Retina (tissue), 1 donor: ENCODE results near the gene MSRB1.
"Not testable (repeated sequence)": the region's sequence is repeated elsewhere in the genome, so short reads cannot be mapped to it uniquely, and the experiment has no call there.

Experiments used
- DNase-seq: peaks from one replicate; pipeline ENCODE4 v3.0.0-alpha.2; 2016

Gene MSRB1

DNA sequence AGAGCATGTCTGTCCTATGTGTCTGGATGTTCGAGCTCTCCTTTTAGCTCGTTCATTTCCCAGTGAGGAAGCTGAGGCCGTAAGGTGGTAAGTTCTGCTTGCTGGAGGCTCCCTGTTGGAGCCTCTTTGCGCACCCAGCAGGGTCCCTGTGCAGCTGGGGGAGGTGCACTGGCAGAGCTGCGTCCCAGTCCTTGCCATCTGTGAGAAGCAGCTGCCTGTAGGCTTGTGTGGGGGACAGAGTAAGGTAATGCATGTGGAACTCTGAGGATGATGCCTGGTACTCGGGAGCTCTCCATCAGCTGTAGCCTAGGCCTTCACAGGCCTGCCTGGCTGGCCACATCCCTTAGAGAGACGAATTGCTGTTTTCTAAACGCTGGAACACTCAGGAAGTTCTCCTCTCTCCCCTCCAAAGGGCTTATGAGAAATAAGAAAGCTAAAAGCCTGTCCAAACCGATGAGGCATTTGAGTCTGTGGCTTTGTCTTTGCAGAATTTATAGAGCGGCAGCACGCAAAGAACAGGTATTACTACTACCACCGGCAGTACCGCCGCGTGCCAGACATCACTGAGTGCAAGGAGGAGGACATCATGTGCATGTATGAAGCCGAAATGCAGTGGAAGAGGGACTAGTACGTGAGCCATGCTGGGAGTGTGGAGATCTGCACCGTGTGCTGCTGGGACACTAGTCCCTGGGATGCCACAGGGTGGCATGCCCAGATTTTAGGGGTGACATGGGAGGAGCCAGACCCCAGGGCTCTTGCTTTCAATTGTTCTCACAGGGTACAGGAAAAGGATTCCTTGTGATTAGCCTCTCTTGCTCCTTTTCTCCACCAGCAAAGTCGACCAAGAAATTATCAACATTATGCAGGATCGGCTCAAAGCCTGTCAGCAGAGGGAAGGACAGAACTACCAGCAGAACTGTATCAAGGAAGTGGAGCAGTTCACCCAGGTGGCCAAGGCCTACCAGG, 17.9 kb upstream of the MSRB1 start:
- no peak for DNase-seq

DNA sequence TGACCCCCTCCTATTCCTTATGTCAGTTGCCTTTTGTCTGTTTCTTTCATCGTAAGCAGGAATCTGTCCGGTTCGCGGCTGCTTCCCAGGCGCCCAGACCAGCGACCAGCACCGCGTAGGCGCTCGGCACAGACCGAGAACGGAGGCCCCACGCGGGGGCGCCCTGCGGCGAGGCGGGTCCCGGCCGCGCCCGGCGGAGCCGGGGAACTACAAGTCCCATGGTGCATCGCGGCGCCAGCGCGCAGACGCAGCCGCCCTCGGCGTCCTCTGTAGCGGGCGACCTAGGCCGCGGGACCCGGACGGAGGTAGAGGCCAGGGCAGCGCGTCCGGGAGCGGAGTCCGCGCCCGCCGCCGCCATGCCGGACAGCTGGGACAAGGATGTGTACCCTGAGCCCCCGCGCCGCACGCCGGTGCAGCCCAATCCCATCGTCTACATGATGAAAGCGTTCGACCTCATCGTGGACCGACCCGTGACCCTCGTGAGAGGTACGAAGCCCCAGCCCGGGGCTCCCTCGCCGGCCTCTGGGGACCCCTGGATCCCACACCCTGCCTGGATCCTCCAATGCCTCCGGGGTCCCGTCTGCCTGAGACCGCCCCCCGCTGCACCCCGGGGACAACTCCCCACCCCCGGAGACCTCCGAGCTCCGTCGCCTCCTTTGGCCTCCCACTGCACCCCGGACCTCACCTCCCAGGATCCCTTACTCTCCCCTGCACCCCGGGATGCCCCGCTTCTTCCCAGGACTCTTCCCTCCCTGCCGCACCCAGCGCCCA, 16.5 kb upstream of the MSRB1 start, which contains the start of gene NDUFB10:
Gene NDUFB10, plus strand, starts transcription at position 270 of the 771 bp plus-strand sequence. Its CDS starts 87 bp downstream, at position 357.
- DNase-seq, result peak; percentile 97

DNA sequence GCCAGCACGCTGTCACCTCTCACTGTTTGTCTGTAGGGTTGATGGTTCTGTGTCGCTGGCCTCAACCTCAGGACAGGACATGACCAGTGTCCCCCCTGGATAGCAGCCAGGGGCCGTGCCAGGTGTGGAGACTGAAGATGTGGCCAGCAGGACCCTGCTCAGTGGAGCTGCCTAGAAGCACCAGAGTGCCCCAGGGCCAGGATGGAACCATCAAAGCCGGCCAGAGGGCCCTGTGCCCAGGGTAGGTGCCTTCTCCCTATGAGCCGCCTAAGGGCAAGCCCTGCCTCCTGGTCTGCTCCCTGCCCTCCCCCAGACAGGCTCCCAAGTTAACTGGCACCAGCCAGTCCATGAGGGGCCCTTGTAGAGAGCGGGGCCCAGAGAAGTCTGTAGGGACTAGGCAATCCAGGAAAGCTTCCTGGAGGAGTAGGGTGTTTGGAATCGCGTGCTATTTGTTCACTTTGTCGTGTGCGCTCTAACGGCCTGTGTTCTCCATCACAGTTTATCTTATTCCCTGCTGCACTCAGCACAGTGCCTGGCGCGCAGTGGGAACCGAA, 15.8 kb upstream of the MSRB1 start:
- DNase-seq, result no peak

DNA sequence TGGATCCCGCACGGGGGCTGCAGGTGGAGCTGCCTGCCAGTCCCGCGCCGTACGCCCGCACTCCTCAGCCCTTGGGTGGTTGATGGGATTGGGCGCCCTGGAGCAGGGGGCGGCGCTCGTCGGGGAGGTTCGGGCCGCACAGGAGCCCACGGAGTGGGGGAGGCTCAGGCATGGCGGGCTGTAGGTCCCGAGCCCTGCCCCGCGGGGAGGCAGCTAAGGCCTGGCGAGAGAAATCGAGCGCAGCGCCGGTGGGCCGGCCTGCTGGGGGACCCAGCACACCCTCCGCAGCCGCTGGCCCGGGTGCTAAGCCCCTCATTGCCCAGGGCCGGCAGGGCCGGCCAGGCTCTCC, 15.1 kb upstream of the MSRB1 start:
- DNase-seq, result not testable (repeated sequence)

DNA sequence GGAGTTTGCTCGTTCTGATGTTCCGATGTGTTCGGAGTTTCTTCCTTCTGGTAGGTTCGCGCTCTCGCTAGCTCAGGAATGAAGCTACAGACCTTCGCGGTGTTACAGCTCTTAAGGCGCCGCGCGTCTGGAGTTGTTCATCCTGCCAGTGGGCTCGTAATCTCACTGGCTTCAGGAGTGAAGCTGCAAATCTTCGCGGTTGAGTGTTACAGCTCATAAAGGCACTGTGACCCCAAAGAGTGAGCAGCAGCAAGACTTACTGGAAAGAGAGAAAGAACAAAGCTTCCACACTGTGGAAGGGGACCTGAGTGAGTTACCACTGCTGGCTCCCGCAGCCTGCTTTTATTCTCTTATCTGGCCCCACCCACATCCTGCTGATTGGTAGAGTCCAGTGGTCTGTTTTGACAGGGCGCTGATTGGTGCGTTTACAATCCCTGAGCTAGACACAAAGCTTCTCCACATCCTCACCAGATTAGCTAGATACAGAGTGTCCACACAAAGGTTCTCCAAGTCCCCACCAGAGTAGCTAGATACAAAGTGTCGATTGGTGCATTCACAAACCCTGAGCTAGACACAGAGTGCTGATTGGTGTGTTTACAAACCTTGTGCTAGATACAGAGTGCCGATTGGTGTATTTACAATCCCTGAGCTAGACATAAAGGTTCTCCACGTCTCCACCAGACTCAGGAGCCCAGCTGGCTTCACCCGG, 14.6 kb upstream of the MSRB1 start:
- not testable (repeated sequence) for DNase-seq

DNA sequence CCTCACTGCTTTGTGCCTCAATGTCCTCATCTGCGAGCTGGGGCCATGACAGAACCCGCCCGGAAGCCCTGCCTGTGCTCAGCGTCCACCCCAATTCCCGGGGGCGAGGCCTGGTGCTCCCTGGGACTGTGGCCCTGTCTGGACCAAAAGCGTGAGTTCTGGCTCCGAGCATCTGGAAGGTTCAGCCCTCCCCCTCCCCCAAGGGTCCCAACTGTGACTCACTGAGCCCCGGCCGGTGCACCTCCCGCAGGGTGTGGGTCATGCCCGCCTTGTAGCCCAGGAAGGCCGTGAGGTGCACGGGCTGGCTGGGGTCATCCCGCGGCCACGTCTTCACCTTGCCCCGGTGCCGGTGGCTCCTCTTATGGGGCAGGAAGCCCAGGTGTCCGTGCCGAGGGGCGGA, 10.7 kb upstream of the MSRB1 start:
- no peak for DNase-seq

DNA sequence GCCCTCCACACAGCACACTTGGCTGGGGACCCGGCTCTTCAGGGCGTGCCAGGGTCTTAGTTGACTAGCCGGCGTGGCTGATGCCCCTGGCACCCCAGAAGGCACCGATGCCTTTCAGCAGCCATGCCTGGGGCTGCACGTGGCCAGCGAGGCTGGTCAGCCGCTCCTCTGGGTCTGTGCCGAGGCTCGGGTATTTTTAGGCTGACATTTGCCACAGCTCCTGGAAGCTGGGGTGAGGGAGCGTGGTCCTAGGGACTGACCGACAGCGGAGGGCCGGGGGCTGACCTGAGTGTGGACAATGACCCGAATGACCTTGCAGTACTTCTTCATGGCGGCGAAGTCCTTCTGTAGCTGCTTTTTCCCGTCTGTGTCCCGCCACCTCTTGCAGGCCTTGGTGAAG, 7.6 kb upstream of the MSRB1 start:
- DNase-seq, result no peak

DNA sequence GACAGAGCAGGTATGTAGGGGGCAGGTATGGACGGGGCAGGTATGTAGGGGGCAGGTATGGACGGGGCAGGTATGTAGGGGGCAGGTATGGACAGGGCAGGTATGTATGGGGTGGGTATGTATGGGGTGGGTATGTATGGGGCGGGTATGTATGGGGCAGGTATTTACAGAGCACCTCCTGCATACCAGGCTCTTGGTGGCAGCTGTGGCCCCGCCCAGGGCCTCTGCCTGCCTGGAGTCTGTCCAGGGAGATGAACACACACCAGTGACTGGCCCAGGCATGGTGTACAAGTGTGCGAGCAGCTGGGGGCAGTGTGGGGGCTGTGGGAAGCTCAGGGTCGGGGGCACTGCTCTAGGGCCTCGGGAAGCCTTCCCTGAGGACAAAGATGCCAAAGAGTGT, 7.0 kb upstream of the MSRB1 start:
- no peak for DNase-seq

DNA sequence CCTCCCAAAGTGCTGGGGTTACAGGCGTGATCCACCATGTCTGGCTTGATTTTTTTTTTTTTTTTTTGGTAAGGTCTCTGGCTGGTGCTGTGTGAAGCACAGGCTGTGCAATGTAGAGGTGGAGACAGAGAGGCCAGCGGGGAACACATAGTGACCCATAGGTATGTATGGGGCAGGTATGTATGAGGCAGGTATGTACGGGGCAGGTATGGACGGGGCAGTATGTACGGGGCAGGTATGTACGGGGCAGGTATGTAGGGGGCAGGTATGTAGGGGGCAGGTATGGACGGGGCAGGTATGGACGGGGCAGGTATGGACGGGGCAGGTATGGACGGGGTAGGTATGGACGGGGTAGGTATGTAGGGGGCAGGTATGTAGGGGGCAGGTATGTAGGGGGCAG, 6.5 kb upstream of the MSRB1 start:
- no peak for DNase-seq

DNA sequence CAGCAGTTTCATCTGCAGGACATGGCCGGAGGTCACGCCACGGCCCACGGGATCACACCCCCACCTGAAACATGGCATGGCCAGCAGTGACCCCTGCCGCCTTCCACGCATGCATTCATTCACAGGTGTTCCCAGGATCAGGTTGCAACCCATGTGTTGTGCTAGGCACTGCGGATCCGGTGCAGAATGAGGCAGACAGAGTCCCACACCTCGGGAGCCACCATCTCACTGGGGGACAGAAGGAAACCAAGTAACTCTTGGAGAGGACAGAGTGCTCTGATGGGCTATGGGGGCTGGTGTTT, 4.3 kb upstream of the MSRB1 start:
- DNase-seq, result no peak

DNA sequence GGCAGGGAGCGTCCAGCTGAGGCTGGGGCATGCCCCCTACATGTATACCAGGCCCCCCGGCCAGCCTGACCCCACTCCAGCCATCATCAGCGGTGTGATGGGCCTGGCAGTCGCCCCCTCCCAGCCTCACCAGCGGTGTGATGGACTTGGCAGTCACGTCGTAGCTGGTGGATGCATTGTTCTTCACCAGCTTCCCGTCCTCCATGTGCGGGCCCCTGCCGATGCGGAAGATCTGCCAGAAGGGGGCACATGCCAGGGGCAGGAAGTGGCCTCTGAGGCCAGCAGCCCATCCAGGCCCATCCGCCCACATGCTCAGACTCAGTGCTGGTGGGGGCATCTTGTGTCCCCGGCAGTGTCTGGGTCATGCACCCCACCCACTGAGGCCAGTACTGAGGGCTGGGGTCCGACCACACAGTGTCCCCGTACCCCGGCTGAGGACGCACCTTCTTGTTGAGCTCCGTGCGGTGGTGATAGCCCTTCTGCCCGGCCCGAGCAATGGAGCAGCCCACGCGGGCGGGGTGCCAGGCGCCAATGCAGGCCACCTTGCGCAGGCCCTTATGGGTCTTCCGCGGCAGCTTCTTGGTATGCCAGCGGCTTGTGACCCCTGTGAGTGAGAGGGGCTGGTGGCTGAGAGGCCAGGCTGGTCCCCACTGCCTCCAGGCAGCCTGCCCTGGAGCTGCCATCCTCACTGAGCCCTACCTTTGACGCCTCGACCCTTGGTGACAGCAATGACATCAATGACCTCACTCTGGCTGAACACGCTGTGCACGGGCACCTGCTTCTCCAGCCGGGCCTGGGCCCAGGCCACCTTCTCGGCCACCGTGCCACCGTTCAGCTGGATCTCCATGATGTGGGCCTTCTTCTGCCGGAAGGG, 3.7 kb upstream of the MSRB1 start:
- DNase-seq, result no peak

DNA sequence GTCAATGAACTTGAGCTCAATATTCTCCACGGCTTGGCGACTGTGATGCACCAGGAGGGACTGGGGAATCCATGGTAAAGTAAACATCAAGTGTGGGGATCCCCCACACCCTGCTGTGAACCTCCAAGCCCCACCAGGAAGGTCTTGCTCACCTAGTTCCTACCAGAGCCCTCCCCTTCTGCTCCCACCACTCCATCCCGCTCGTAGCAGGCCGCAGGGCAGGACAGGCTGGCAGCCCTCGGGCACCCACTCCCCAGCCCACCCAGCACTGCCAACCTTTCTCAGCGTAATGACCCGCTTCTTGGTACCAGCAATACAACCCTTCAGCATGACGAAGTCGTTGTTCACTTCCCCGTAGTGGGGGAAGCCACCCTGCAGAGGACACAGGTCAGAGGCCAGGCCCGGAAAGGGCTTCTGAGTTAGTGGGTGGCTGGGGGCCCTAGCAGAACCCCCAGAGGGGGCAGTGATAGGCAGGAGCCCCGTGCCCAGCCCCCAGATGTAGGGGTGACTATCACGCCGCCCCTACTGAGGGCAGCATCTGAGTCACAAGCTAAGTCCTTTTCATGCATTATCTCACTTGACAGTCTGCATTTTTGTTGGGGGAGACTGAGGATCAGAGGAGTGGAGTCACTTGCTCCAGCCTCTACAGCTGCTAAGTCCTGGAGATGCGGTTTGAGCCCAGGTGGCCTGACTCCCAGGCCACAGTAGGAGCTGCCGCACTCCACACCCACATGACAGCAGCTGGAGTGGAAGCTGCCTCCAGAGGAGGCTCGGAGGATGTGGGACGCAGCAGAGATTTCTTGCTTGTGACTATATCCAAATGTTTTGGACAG, 2.8 kb upstream of the MSRB1 start:
- no peak for DNase-seq

DNA sequence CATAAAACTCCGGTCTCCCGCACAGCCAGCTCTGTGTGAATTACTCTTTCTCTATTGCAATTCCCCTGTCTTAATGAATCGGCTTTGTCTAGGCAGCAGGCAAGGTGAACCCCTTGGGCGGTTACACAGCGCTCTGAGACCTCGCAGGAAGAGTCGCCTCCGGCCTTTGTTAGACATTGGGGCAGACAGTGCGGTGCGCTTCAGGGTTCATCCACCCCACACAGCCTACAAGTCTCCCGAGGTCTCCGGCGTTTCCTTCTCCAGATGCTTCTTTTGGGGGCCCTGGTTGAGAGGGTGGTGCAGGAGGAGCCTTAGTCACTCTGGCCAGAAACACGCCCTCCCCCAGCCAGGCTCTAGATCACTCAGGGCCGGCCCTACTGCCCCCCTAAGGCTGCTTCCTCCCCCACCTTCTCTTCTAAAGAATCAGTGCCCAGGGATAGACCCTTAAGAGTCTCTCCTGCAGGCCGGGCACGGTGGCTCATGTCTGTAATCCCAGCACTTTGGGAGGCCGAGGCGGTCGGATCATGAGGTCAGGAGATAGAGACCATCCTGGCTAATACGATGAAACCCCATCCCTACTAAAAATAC, 1.7 kb upstream of the MSRB1 start:
- no peak for DNase-seq

DNA sequence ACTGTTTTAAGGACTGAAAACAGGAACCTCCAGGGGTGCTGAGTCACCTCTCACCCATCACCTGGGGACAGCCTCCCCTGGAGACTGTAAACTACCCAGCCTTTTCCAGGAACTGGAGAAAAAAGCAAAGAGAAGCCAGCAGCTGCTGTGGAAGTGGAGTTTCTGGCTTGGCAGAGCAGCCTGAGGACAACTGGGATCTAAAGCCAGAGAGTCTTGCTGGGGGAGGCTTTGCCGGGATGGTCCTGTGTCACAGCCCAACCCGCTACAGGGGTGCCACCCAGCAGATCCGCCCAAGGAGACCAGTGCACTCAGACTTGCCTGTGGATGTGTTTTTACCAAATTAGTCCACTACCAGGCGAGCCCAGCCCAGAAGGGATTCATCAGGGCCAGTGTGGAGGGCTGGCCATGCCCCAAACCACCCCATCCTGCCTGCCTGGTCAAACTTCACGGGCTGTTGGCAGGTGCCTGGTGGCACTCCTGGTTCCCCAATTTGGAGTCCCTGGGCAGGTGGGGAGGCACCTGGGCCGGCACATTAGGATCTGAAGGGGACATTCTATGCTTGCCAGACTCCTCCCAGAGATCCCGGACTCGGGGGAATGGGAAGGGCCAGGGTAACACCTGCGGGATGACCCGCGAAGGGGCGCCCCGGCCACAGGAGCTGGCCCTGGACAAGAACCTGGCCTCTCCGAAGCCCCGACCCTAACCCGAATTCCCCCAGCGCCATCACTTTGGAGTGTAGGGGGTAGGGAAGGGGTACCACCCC, 771 bp downstream of the MSRB1 start:
- DNase-seq, result no peak

DNA sequence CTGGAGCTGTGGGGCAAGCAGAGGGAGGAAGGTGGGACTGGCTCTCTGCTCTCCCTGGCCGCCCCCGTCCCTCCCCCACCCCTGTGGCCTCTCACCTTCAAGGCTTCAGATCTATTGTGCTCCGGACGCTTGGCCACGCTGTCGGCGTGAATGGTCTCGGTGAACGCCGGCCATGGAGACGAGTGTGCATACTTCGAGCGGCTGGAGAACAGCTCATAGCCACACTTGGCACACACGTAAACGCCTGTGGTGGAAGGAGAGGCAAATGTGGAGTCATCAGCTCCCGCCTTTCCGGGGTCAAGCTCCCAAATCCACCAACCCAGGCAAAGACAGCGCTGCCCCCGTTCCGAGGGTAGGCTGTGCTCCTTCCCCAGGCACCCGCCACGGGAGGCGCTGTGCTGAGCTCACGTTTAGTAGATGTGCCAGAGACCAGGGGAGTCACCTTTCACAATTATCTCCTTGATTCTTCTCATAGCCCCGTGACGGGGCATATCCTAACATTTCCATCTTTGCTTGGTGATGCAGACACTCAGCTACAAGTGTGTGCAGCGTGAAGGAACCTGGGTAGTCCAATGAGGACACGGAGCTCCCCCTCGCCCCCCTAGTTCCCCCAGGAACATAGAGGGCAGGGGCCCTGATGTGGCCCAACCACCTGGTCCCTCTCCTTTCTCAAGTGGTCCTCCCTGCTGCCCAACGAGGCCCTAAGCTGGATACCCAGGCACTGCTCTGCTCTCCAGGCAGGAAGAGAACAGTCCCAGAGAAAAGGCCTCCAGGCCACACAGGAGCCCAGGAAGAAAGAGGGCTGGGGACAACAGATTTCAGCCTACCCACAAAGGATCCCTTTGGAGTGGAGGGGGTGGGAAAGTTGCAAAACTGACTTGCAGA, 1.6 kb downstream of the MSRB1 start:
- DNase-seq, result no peak

DNA sequence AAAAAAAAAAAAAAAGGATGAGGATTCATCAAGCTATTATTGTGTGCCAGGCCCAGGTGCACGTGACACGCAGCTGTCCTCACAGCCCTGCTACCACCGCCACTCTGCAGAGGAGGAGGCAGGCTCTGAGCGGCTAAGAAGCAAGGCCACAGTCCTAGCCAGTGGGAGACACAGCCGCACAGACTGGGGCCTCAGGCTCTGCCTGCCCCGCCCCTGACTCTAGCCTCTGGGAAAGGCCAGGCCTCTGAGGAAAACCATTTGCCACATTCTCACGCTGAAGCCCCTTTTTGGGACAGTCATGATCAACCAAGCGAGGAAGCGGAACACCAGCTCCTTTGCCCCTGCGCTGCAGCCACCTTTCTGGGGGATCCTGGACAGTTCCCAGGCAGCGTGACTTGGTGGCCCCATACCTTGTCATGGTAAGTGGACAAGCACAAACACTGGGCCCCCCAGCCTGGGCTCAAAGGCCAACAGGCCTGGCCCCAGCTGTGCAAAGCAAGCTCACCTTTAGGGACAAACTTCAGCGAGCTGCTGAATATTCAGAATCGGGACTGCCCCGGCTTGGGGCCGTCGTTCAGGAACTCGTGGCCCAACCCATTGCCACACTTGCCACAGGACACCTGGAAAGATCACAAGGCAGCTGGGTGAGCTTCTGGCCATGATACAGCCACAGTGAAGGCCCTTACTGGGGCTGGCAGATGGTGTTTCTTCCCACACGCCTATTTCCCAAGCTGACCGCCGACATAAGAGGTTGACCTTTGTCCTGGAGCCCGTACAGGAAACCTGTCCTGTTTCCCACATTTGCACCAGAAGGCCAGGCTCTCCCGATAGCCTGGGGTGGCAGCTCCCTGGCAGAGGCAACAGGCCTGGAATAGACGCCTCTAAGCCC, 2.5 kb downstream of the MSRB1 start:
- DNase-seq, result no peak

DNA sequence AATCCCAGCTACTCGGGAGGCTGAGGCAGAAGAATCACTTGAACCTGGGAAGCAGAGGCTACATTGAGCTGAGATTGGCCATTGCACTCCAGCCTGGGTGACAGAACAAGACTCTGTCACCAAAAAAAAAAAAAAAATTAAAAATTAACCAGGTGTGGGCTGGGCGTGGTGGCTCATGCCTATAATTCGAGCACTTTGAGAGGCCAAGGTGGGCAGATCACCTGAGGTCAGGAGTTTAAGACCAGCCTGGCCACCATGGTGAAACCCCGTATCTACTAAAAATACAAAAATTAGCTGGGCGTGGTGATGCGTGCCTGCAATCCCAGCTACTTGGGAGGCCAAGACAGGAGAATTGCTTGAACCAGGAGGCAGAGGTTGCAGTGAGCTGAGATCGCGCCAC, 3.2 kb downstream of the MSRB1 start:
- DNase-seq, result not testable (repeated sequence)

DNA sequence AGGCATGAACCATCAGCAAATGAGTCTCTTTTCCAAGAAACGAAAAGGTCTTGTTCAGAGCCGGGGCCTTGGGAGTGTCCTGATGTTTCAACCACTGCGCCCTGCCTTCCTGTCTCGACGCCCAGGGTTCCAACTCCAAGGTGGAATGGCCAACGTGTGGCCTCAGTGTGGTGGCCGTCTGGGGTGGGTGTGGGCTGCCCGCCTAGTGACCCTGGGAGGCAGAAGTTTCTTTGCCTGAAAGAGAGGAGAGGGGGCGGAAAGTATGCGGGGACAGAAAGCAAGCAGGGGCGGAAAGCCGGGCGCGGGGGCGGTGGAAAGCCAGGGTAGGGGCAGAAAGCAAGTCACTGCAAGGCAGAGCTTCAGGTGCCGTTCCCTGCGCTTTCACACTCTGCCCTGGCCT, 4.1 kb downstream of the MSRB1 start:
- DNase-seq, result no peak
